ENCODE data around the gene NTN5. TPM values are rescaled to one million over a fixed set of nuclear protein-coding genes. Genes with fewer than 3 reads are reported as not detected.

NTN5 gene
- total RNA-seq, 1 experiment from 2014 or later = not detected

DNA sequence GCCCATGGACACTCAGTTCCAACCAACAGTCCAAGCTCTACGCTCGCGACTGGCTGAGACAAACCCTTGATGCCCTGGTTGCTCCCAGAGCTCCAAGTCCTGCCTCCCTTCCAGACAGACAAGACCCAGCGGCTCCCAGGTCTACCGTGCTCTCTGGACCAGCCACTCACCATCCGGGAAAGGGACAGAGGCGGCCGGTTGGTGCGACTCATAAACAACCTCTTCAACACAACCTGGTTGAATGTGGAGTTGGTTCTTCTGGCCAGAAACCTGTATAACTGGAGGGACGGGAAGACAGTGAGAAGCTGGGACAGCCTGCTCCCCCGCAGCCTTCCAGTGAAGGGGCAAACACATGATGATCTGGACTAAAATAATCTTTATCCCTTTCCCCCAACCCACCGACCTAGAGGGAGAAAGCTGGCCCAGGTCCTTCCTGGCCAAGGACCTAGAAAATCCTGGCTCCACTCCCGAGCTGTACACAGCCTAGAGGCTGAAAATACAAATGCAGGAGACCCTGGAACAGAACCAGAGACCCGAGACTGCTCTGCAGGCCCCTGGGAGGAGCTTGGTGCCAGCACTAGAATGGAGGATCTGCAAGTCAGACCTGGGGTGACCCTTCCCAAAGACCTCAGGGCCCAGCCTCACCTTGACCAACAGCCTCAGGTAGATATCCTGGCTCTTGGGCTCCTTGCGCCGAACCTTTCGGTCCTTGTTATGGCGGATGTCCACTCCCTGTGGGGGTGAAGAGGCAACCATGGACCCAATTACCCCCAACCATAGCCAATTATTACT is 55.5 kb downstream of the NTN5 start:
- H3K4me3 Mint-ChIP-seq (ENCODE audit: unreplicated experiment) = peak overlapping the region; percentile 87
- BruUV-seq (replicated peaks) = no TSS peak
- no peaks in the 10 kb centered on the region for H3K27me3 Mint-ChIP-seq (ENCODE audit: insufficient read depth, unreplicated experiment)
- peaks cover 70% of the 10 kb centered on the region for H3K36me3 Mint-ChIP-seq (ENCODE audit: insufficient read depth, unreplicated experiment)
- TF ChIP-seq, protein P1, sequence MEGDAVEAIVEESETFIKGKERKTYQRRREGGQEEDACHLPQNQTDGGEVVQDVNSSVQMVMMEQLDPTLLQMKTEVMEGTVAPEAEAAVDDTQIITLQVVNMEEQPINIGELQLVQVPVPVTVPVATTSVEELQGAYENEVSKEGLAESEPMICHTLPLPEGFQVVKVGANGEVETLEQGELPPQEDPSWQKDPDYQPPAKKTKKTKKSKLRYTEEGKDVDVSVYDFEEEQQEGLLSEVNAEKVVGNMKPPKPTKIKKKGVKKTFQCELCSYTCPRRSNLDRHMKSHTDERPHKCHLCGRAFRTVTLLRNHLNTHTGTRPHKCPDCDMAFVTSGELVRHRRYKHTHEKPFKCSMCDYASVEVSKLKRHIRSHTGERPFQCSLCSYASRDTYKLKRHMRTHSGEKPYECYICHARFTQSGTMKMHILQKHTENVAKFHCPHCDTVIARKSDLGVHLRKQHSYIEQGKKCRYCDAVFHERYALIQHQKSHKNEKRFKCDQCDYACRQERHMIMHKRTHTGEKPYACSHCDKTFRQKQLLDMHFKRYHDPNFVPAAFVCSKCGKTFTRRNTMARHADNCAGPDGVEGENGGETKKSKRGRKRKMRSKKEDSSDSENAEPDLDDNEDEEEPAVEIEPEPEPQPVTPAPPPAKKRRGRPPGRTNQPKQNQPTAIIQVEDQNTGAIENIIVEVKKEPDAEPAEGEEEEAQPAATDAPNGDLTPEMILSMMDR (IDR thresholded peaks at IDR 0.05; ENCODE audit: unreplicated experiment) = no peak
- no peaks in the 10 kb centered on the region for H3K9me3 Mint-ChIP-seq (ENCODE audit: unreplicated experiment)
- peaks cover 46% of the 10 kb centered on the region for H3K4me1 Mint-ChIP-seq (ENCODE audit: insufficient read depth, unreplicated experiment)
- intact Hi-C loops (cut with micrococcal nuclease) = no loop called here
- DNase-seq (ENCODE audit: unreplicated experiment) = peak; percentile 34
- ChIA-PET CTCF (interaction anchor here (0.6 to 1.5 kb wide), 7 partner anchors 11 to 761 kb away, joined by 3 to 6 read pairs (median 4); no protein-coding TSS in a partner anchor), POLR2A (interaction anchor here (0.6 to 7.2 kb wide), 10 partner anchors 9 to 376 kb away, joined by 3 to 108 read pairs (median 6); partner anchors contain the start of genes CA11, DBP, GYS1 and PPP1R15A)
- peak overlapping the region; percentile 96 for H3K27ac Mint-ChIP-seq (ENCODE audit: low read depth, unreplicated experiment)

DNA sequence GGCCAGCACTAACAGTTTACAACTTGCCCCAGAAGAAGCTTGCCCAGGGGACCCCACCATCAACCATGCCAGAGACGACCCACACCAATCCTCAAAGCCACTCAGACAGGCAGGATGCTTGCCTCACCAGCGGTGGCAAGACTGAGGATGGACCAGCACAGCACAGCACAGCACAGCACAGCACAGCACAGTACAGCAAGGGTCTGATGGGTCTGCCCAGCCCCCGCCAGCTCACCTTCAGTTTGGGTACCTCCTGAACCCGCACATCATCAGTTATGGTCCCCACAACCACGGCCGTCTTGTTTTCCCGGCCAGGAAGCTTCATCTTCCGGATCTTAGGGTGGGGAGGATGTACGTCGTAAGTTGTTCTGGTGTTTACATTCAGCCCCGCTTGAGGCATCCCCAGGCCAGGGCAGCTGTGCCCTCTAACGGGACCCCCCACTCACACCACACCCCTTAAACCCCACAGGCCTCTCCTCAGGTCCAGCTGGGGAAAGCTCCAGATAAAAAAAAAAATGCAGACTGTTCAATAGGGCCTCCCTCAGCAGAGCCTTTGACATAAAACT is 56.2 kb downstream of the NTN5 start:
- no peaks in the 10 kb centered on the region for H3K9me3 Mint-ChIP-seq (ENCODE audit: unreplicated experiment)
- H3K27me3 Mint-ChIP-seq (ENCODE audit: insufficient read depth, unreplicated experiment) = no peaks in the 10 kb centered on the region
- H3K4me1 Mint-ChIP-seq (ENCODE audit: insufficient read depth, unreplicated experiment) = peaks cover 44% of the 10 kb centered on the region
- peak overlapping the region; percentile 96 for H3K27ac Mint-ChIP-seq (ENCODE audit: low read depth, unreplicated experiment)
- intact Hi-C loops (cut with micrococcal nuclease) = no loop called here
- DNase-seq (ENCODE audit: unreplicated experiment) = no peak
- TF ChIP-seq, protein P1 (IDR thresholded peaks at IDR 0.05; ENCODE audit: unreplicated experiment) = no peak
- H3K4me3 Mint-ChIP-seq (ENCODE audit: unreplicated experiment) = peak overlapping the region; percentile 87
- no TSS peak for BruUV-seq (replicated peaks)
- H3K36me3 Mint-ChIP-seq (ENCODE audit: insufficient read depth, unreplicated experiment) = peaks cover 69% of the 10 kb centered on the region
- ChIA-PET POLR2A (interaction anchor here (0.5 to 7.2 kb wide), 12 partner anchors 16 to 1252 kb away, joined by 3 to 108 read pairs (median 4); partner anchors contain the start of genes CA11, DBP, PPP1R15A and SYNGR4), CTCF (interaction anchor here (0.5 to 1.5 kb wide), 9 partner anchors 10 to 958 kb away, joined by 3 to 6 read pairs (median 3); no protein-coding TSS in a partner anchor)

DNA sequence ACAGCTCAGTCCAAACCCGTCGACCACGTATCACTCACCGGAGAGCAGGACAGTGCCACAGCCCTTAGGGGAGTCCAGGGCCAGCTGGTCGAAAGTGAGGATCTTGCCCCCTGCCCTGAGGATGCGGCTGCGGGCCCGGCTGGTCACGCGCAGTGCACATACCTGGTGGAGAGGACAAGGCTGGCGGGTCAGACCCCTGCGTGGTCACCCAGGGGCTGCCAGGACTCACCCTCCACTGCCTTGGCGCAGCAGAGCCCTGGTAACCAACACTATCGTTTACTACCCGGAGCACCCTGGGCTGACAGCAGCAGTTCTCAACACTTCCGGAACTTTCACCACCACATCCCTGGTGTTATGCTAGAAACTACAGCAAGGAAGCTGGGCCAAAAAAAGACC is 56.8 kb downstream of the NTN5 start:
- CTCF ChIA-PET = interaction anchor here (0.9 to 1.2 kb wide), 3 partner anchors 10 to 128 kb away, joined by 3 to 6 read pairs (median 4); no protein-coding TSS in a partner anchor
- H3K27ac Mint-ChIP-seq (ENCODE audit: low read depth, unreplicated experiment) = no peak overlapping the region
- H3K9me3 Mint-ChIP-seq (ENCODE audit: unreplicated experiment) = no peaks in the 10 kb centered on the region
- TF ChIP-seq, protein P1 (IDR thresholded peaks at IDR 0.05; ENCODE audit: unreplicated experiment) = no peak
- intact Hi-C loops (cut with micrococcal nuclease) = no loop called here
- peaks cover 44% of the 10 kb centered on the region for H3K4me1 Mint-ChIP-seq (ENCODE audit: insufficient read depth, unreplicated experiment)
- BruUV-seq (replicated peaks) = no TSS peak
- no peak for DNase-seq (ENCODE audit: unreplicated experiment)
- H3K27me3 Mint-ChIP-seq (ENCODE audit: insufficient read depth, unreplicated experiment) = no peaks in the 10 kb centered on the region
- H3K4me3 Mint-ChIP-seq (ENCODE audit: unreplicated experiment) = peak overlapping the region; percentile 87
- peaks cover 64% of the 10 kb centered on the region for H3K36me3 Mint-ChIP-seq (ENCODE audit: insufficient read depth, unreplicated experiment)
- POLR2A ChIA-PET = interaction anchor here (0.6 to 7.2 kb wide), 9 partner anchors 17 to 836 kb away, joined by 3 to 108 read pairs (median 5); partner anchors contain the start of genes CA11, DBP and PPP1R15A
